SIG-M5 treated with dmso at 0.1 percent for 504 hours (cell line): ENCODE results near the gene ZNF385D.

ENCODE experiments used
- DNase-seq: peaks from one replicate; lab custom pipeline; 2025; ENCODE audit not compliant: unreplicated experiment; lab: John Stamatoyannopoulos, UW

ZNF385D gene

DNA sequence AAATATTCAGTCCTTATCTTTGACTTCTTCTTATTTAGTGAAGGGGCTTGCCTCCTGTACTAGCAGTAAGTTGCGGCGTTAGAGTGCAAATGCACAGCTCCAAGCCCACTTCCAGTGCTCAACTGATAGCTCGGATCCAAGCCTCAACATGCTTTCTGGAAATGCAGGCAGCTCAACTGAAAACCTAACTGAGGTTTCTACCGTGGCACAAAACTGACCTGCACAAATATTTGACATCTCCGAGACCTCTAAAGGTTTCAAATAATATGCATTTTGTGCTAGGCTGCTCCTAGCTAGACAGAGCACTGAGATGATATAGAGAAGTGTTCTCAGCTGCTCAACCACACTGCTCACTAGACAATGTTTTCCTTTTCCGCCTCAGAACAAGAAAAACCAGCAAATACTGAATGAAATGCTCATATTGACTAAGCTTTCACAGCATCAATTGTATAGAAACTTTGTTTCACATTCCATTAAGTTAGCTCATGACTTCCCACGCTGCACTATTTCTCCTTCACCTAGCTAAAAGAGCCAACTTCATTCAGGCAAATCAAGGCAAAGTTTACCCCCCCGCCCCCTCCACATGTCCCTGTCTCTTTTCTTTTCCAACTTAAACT lies 822 bp downstream of the ZNF385D start:
- no peak for DNase-seq

GRCh38 chr3:21747966-21748555 lies 2.9 kb downstream of the ZNF385D start:
- DNase-seq: no peak

GRCh38 chr3:21747376-21747775 lies 3.6 kb downstream of the ZNF385D start:
- DNase-seq: no peak

GRCh38 chr3:21745966-21746365 lies 5.0 kb downstream of the ZNF385D start:
- no peak for DNase-seq

GRCh38 chr3:21744793-21745192 lies 6.2 kb downstream of the ZNF385D start:
- no peak for DNase-seq

DNA sequence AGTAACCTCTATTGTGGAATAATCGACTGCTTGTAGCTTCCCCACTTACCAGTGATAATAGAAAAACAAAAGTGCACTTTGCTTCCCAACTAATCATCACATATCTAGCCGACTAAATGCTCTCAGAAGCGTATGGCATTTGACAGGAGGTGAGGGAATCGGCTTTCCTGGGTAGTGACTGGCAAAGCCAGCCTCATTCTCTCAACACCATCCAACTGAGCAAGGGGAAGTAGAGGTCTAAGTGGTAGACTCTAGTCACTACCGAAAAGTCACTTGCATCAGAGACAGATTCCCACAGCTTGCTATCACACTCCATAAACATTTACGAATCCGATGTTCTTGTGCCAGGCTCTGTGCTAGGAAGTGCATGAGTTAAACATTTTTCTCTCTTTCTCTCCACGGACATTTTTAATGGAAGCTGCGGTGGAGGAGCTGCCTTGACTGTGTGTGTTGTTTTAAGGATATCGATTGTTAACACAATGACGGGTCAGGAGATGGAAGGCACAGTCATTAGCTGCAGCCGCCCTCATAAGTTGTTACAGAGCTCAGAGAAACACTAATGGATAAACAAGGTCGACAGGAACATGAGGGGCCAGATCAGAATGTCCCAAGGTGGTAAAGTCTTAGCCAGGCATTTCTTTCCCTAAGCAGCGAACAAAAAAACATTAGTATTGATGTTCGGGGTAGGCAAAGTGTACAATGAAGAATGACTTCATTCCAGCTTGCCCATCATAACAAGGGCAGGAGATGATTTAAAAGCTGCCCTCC lies 11.9 kb downstream of the ZNF385D start:
- no peak for DNase-seq

DNA sequence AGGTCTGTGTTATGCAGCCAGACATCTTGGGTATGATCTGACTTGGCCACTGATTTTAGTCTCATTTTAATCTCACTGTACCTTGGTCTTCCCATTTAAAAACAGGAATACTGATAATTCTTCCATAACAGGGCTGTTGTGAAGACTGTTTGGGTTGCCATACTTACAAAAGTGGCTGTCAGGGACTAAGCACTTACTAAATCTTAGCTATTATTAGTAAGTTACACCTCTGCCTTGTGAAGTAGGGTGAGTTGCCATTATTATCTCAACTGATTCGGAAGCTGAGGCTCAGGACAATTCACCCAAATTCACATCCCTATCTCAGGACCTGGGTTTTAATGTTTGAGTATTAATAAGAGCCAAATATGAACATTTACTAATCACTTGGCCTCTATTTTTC lies 12.7 kb downstream of the ZNF385D start:
- no peak for DNase-seq

DNA sequence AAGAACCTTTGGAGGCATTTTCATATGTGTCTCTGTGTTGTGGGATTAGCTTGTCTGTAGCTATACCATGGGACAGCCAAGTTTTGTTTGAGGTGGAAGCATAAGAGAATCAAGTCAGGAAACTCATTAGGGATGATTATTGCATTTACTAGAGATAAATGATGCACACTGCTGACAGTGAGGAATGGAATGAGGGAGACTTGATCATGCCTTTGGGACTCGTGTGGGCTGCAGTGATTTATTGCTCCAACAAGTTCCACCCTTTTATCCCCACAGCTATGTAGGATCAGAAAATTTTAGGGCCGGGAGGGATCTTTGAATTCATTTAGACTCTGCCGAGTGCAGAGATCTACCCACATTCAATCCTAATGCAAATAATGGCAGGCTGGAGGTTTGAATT lies 16.3 kb downstream of the ZNF385D start:
- no peak for DNase-seq

GRCh38 chr3:21729888-21730459 lies 21.0 kb downstream of the ZNF385D start:
- no peak for DNase-seq

- no peak for DNase-seq
Measured at GRCh38 chr3:21729331-21729730, 21.7 kb downstream of the ZNF385D start.

GRCh38 chr3:21722768-21723167 lies 28.2 kb downstream of the ZNF385D start:
- no peak for DNase-seq

GRCh38 chr3:21722301-21722700 lies 28.7 kb downstream of the ZNF385D start:
- no peak for DNase-seq

- no peak for DNase-seq
Measured at GRCh38 chr3:21718943-21719591, 31.9 kb downstream of the ZNF385D start.

- no peak for DNase-seq
Measured at GRCh38 chr3:21718161-21718765, 32.7 kb downstream of the ZNF385D start.

GRCh38 chr3:21715662-21716061 lies 35.3 kb downstream of the ZNF385D start:
- no peak for DNase-seq

DNA sequence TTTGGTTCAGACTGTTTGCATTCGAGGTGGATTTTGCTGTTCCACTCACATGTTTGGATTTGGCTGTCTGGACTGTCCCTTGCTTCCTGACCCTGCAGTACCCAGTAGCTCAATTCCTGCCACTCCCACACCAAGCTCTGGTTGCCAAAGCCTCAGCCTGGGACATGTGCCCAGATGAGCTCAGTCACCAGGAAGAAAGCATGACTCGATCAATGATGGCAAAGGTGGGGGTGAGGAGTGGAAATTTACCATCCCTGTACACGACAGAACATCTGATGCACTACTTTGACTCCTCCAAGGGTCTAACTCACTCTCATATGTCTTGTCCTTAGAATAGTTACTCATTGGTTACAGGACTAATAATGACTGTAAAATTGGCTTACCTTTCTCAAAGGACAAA lies 45.2 kb downstream of the ZNF385D start:
- no peak for DNase-seq

DNA sequence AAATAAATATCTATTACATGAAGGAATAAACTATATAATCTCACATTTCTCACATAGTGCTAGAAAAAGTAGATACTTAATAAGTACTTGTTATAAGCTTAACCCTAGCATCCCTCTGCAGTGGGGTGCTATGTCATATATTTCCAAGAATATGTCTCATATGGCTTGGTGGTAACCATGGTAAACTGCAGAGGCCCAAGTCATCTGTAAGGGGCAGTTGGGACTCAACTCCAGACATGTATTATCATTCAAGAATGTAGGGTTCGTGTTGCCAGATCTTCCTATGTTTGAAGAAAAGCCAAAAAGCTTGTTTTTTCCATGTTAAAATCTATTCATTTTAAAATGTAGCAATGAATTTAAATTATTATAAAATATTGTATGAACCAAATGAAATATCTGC lies 46.2 kb downstream of the ZNF385D start:
- DNase-seq: no peak

DNA sequence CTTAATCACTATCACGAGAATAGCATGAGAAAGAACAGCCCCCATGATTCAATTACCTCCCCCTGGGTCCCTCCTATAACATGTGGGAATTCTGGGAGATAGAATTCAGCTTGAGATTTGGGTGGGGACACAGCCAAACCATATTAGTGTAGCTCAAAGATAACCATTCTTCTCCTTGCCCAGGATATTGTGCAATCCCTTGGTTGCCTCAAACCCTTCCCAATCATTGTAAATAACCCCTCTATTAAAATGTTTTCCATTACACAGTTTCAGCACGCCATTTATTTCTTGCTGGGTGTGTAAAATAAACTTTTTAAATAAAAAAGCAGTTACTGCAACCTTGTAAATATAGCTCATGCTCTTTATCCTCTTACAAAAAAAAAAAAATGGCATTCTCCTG lies 47.7 kb downstream of the ZNF385D start:
- no peak for DNase-seq

DNA sequence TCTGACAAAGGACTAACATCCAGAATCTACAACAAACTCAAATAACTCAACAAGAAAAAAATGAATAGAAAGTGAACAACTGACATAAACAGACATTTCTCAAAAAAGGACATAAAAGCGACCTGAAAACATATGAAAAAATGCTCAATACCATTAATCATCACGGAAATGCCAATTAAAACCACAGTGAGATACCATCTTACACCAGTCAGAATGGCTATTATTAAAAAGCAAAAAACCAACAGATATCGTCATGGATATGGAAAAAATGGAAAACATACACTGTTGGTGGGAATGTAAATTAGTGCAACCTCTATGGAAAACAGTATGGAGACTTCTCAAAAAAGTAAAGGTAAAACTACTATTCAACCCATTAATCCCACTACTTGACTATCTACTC lies 53.3 kb downstream of the ZNF385D start:
- no peak for DNase-seq

- DNase-seq: no peak
Measured at GRCh38 chr3:21694506-21694905, 56.5 kb downstream of the ZNF385D start.

DNA sequence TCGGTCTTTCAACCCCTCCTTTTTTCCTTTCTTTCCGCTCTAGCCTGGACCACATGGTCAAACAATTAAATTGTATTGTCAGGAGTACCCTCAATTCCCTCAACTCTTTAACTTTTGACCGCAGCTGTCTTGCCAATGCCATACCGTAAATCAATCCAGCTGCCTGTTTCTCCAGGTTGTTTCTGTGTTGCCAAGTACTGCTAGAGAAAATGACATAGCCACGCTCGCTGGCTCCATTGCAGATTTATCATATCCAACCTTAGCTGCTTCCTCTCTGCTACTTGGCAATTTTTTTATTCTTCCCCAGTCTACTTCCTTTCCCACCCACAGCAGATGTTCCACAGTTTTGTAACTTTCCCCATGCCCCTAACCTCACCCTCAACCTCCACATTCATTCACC lies 60.0 kb downstream of the ZNF385D start:
- no peak for DNase-seq
